H9 (cell line): ENCODE data around the gene RIMOC1. TPM values are rescaled to one million over a fixed set of nuclear protein-coding genes. Genes with fewer than 3 reads are reported as not detected.

ENCODE experiments used
- DNase-seq: peaks from one replicate; pipeline ENCODE4 v3.0.0-alpha.2; 2017
- H2AFZ ChIP-seq: one replicate; pipeline ENCODE4 v1.6.1; 2013; ENCODE audit warnings: mild to moderate bottlenecking, low read length, control low read depth, moderate library complexity
- H2AK5ac ChIP-seq: 2 replicates; pipeline ENCODE4 v1.6.1; 2013; ENCODE audit warnings: low read length, control low read depth, mixed read lengths; ENCODE audit not compliant: insufficient read length
- H2BK120ac ChIP-seq: one replicate; pipeline ENCODE4 v1.6.1; 2013; ENCODE audit warnings: low read depth, mild to moderate bottlenecking, low read length, control low read depth, inconsistent platforms; ENCODE audit not compliant: poor library complexity, severe bottlenecking
- H2BK12ac ChIP-seq: 2 replicates; pipeline ENCODE4 v1.6.1; 2013; ENCODE audit warnings: low read length, control low read depth, mixed read lengths, low read depth; ENCODE audit not compliant: insufficient read length
- H2BK15ac ChIP-seq: 2 replicates; pipeline ENCODE4 v1.6.1; 2013; ENCODE audit warnings: low read depth, low read length, control low read depth
- H2BK20ac ChIP-seq: one replicate; pipeline ENCODE4 v1.6.1; 2013; ENCODE audit warnings: low read depth, mild to moderate bottlenecking, low read length, control low read depth, inconsistent platforms; ENCODE audit not compliant: poor library complexity, severe bottlenecking
- H2BK5ac ChIP-seq: 2 replicates; pipeline ENCODE4 v1.6.1; 2013; ENCODE audit warnings: low read length, control low read depth, mixed read lengths; ENCODE audit not compliant: insufficient read length
- H3K14ac ChIP-seq: 2 replicates; pipeline ENCODE4 v1.6.1; 2013; ENCODE audit warnings: low read length, control low read depth; ENCODE audit not compliant: insufficient read depth
- H3K18ac ChIP-seq: 2 replicates; pipeline ENCODE4 v1.6.1; 2013; ENCODE audit warnings: low read depth, mild to moderate bottlenecking, mixed read lengths, low read length, control low read depth; ENCODE audit not compliant: insufficient read length
- H3K23ac ChIP-seq: 2 replicates; pipeline ENCODE4 v1.6.1; 2013; ENCODE audit warnings: low read length, control low read depth, mixed read lengths, low read depth; ENCODE audit not compliant: insufficient read length
- H3K23me2 ChIP-seq: 2 replicates; pipeline ENCODE4 v1.6.1; 2013; ENCODE audit warnings: low read depth, mild to moderate bottlenecking, mixed read lengths, low read length, control low read depth; ENCODE audit not compliant: insufficient read length, poor library complexity, severe bottlenecking
- H3K27ac ChIP-seq: 2 replicates; pipeline ENCODE4 v1.5.1; 2013; ENCODE audit warnings: low read length, control low read depth, mixed read lengths, low read depth; ENCODE audit not compliant: insufficient read length
- H3K27me3 ChIP-seq: 2 replicates; pipeline ENCODE4 v1.6.1; 2013; ENCODE audit warnings: low read length, control low read depth, inconsistent platforms; ENCODE audit not compliant: insufficient read depth
- H3K4ac ChIP-seq: 2 replicates; pipeline ENCODE4 v1.6.1; 2013; ENCODE audit warnings: low read depth, mild to moderate bottlenecking, control low read depth, inconsistent platforms, low read length, moderate library complexity
- H3K4me1 ChIP-seq: 2 replicates; pipeline ENCODE4 v1.6.1; 2013; ENCODE audit warnings: low read length, control low read depth, inconsistent platforms; ENCODE audit not compliant: insufficient read depth
- H3K4me2 ChIP-seq: 2 replicates; pipeline ENCODE4 v1.6.1; 2013; ENCODE audit warnings: low read length, control low read depth, mixed read lengths; ENCODE audit not compliant: insufficient read length, insufficient read depth
- H3K56ac ChIP-seq: 2 replicates; pipeline ENCODE4 v1.6.1; 2013; ENCODE audit warnings: low read depth, mild to moderate bottlenecking, mixed read lengths, low read length, control low read depth; ENCODE audit not compliant: insufficient read length
- H3K79me1 ChIP-seq: 2 replicates; pipeline ENCODE4 v1.6.1; 2013; ENCODE audit warnings: low read depth, mild to moderate bottlenecking, moderate library complexity, low read length, control low read depth, inconsistent platforms; ENCODE audit not compliant: insufficient read depth, poor library complexity, severe bottlenecking
- H3K79me2 ChIP-seq: 2 replicates; pipeline ENCODE4 v1.6.1; 2013; ENCODE audit warnings: low read length, control low read depth, inconsistent platforms; ENCODE audit not compliant: insufficient read depth
- H3K9ac ChIP-seq: 2 replicates; pipeline ENCODE4 v1.6.1; 2013; ENCODE audit warnings: low read length, control low read depth, mixed read lengths; ENCODE audit not compliant: insufficient read length; ENCODE audit errors: extremely low read depth
- H3K9me3 ChIP-seq: one replicate; pipeline ENCODE4 v1.6.1; 2013; ENCODE audit warnings: low read depth, low read length, inconsistent platforms; ENCODE audit not compliant: control insufficient read depth
- H3T11ph ChIP-seq: one replicate; pipeline ENCODE4 v1.6.1; 2013; ENCODE audit warnings: mild to moderate bottlenecking, low read length, control low read depth, inconsistent platforms
- H4K20me1 ChIP-seq: one replicate; pipeline ENCODE4 v1.6.1; 2013; ENCODE audit not compliant: control insufficient read depth, insufficient read length, insufficient read depth
- H4K5ac ChIP-seq: 2 replicates; pipeline ENCODE4 v1.6.1; 2013; ENCODE audit warnings: low read depth, mild to moderate bottlenecking, mixed read lengths, low read length, control low read depth; ENCODE audit not compliant: insufficient read length
- H4K8ac ChIP-seq: replicated peaks from 2 replicates; pipeline ENCODE4 v1.6.1; 2013; ENCODE audit warnings: low read length, control low read depth, mixed read lengths, low read depth; ENCODE audit not compliant: insufficient read length
- H4K91ac ChIP-seq: 2 replicates; pipeline ENCODE4 v1.6.1; 2013; ENCODE audit warnings: low read depth, mild to moderate bottlenecking, moderate library complexity, mixed read lengths, low read length, control low read depth; ENCODE audit not compliant: insufficient read length
- H3K27ac Mint-ChIP-seq, 3 experiments: 2 replicates in 2 of 3; 3 replicates in 1 of 3; pipeline ENCODE4 v1.8.0; 2020 to 2021; ENCODE audit warnings: mixed read lengths in 3 of 3, mild to moderate bottlenecking in 1 of 3, moderate library complexity in 1 of 3
- H3K27me3 Mint-ChIP-seq: 2 replicates; pipeline ENCODE4 v1.8.0; 2021; ENCODE audit warnings: low read depth, mild to moderate bottlenecking, moderate library complexity, mixed read lengths
- H3K36me3 Mint-ChIP-seq, 3 experiments: 2 replicates in 2 of 3; 3 replicates in 1 of 3; pipeline ENCODE4 v1.8.0; 2020 to 2021; ENCODE audit warnings: low read depth in 3 of 3, mixed read lengths in 3 of 3; ENCODE audit not compliant: insufficient read depth in 1 of 3
- H3K4me1 Mint-ChIP-seq, 2 experiments: 2 replicates each; pipeline ENCODE4 v1.8.0; 2020; ENCODE audit warnings: mixed read lengths in 2 of 2
- H3K4me3 Mint-ChIP-seq, 2 experiments: 2 replicates in 1 of 2; 3 replicates in 1 of 2; pipeline ENCODE4 v1.8.0; 2020 to 2021; ENCODE audit warnings: mild to moderate bottlenecking in 2 of 2, mixed read lengths in 2 of 2, moderate library complexity in 1 of 2
- H3K9me3 Mint-ChIP-seq, 2 experiments: 2 replicates in 1 of 2; 3 replicates in 1 of 2; pipeline ENCODE4 v1.8.0; 2020; ENCODE audit warnings: mild to moderate bottlenecking in 2 of 2, mixed read lengths in 2 of 2, moderate library complexity in 1 of 2
- WGBS: extraction: QIAGEN DNeasy Blood & Tissue Kit; methylation state at CpG from one replicate; pipeline ENCODE4 v1.1.7; 2013; ENCODE audit warnings: missing lambda C conversion rate, low lambda C conversion rate, mixed read lengths; ENCODE audit not compliant: insufficient read length; ENCODE audit errors: extremely low coverage; 5-methylcytosine and 5-hydroxymethylcytosine counted together
- total RNA-seq: library from RNA; stranded (reverse); gene quantifications from 2 replicates; pipeline ENCODE4 v1.2.1, GENCODE V29; 2021
- TF ChIP-seq, protein P1 (sequence below): fragments of 200-600 bp; sonication (generic); conservative IDR thresholded peaks from 3 replicates; pipeline ENCODE4 v1.8.0; 2021; ENCODE audit warnings: antibody characterized with exemption, mild to moderate bottlenecking

Gene RIMOC1
- total RNA-seq, 1 experiment from 2014 or later: 43.3 TPM

DNA sequence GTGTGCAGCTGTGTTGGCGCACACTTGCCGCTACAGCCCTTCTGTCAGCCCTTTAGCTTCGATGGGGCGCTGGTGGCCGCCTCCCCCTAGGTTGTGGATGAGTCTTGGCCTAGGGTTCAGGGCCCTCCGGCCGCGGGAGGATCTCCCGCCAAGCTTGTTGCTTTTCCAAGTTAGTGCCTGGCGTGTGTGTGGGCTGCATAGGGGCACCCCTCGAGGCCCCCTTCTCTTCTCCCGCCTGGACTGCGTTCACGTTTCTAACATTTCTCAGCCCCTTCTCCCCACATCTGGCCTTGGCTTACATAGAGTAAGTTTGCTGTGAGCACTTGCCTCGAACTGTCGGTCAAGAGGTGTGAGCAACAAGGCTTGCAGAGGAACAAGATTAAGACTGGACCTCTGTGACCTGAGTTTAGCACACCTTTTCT, 33.5 kb upstream of the RIMOC1 start:
- no peak overlapping the region for H4K5ac ChIP-seq

More for the DNA sequence above, 33.5 kb upstream of the RIMOC1 start:
- H3K27ac Mint-ChIP-seq: peak overlapping the region in 2 of 3 experiments; percentile 44 to 86; a peak in 3 of 7 replicates
- Histone ChIP-seq H3T11ph (no peak overlapping the region), H3K27me3 (peaks cover 5% of the 10 kb centered on the region; the same call in 1 of the 2 replicates), H2BK120ac (no peak overlapping the region), H3K27ac (no peak overlapping the region), H3K4me2 (peak overlapping the region; percentile 49), H3K14ac (peak overlapping the region; percentile 92), H3K56ac (no peak overlapping the region), H4K91ac (no peak overlapping the region), H2BK20ac (no peak overlapping the region), H2BK5ac (no peak overlapping the region), H3K9ac (no peak overlapping the region), H2BK12ac (no peak overlapping the region), H4K8ac (no peak overlapping the region), H3K4ac (no peak overlapping the region), H3K4me1 (no peaks in the 10 kb centered on the region), H2BK15ac (no peak overlapping the region), H3K18ac (peak overlapping the region; percentile 20), H2AK5ac (no peak overlapping the region), H3K9me3 (no peaks in the 10 kb centered on the region), H3K79me2 (no peaks in the 10 kb centered on the region), H3K23ac (no peak overlapping the region), H4K20me1 (no peaks in the 10 kb centered on the region), H2AFZ (no peak overlapping the region), H3K79me1 (no peaks in the 10 kb centered on the region), H3K23me2 (peaks cover 11% of the 10 kb centered on the region)
- peaks cover 10 to 11% of the 10 kb centered on the region in 2 experiments for H3K4me1 Mint-ChIP-seq
- no CpG with 5 or more reads among the region's 16 CpGs for WGBS
- H3K36me3 Mint-ChIP-seq: peaks cover 0 to 2% (median 0%) of the 10 kb centered on the region in 3 experiments; a peak in 3 of 7 replicates
- H3K4me3 Mint-ChIP-seq: peak overlapping the region; percentile 80 to 90
- no peaks in the 10 kb centered on the region; a peak in 1 of 5 replicates for H3K9me3 Mint-ChIP-seq
- TF ChIP-seq, protein P1, sequence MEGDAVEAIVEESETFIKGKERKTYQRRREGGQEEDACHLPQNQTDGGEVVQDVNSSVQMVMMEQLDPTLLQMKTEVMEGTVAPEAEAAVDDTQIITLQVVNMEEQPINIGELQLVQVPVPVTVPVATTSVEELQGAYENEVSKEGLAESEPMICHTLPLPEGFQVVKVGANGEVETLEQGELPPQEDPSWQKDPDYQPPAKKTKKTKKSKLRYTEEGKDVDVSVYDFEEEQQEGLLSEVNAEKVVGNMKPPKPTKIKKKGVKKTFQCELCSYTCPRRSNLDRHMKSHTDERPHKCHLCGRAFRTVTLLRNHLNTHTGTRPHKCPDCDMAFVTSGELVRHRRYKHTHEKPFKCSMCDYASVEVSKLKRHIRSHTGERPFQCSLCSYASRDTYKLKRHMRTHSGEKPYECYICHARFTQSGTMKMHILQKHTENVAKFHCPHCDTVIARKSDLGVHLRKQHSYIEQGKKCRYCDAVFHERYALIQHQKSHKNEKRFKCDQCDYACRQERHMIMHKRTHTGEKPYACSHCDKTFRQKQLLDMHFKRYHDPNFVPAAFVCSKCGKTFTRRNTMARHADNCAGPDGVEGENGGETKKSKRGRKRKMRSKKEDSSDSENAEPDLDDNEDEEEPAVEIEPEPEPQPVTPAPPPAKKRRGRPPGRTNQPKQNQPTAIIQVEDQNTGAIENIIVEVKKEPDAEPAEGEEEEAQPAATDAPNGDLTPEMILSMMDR: no peak
- peaks cover 26% of the 10 kb centered on the region for H3K27me3 Mint-ChIP-seq
- no peak for DNase-seq
